B cell (primary cell): ENCODE measurements around the gene MTX2. TPM values are rescaled to one million over a fixed set of nuclear protein-coding genes. Genes with fewer than 3 reads are reported as not detected.

Source experiments
- ATAC-seq: fragments of 200-7000 bp; cut with Tn5 transposase; one replicate; pipeline ENCODE4 v1.10.0; 2021; ENCODE audit warnings: low read depth, mild to moderate bottlenecking, moderate number of reproducible peaks, moderate library complexity
- CTCF ChIA-PET: fragments of 350-600 bp; sonication (Branson Sonifier 250); formaldehyde crosslinking; loops from one replicate; lab custom pipeline; 2021; ENCODE audit warnings: antibody characterized with exemption, inconsistent platforms; lab: Charles Lee
- POLR2A ChIA-PET: fragments of 350-600 bp; sonication (Branson Sonifier 250); formaldehyde crosslinking; loops from one replicate; lab custom pipeline; 2021; ENCODE audit warnings: antibody characterized with exemption; lab: Charles Lee
- DNase-seq: peaks from one replicate; pipeline ENCODE4 v3.0.0; 2013
- H2AFZ ChIP-seq: 2 replicates; pipeline ENCODE4 v1.6.1; 2012; ENCODE audit warnings: mild to moderate bottlenecking, low read depth, low read length; ENCODE audit not compliant: insufficient read depth, poor library complexity, severe bottlenecking
- H3K27ac ChIP-seq, 2 donors: 1 replicate in 1 of 2; 2 replicates in 1 of 2; pipeline ENCODE4 v1.5.1; 2012 to 2013; ENCODE audit warnings: low read length in 2 of 2, mild to moderate bottlenecking in 2 of 2, moderate library complexity in 1 of 2
- H3K27me3 ChIP-seq, 4 experiments: fragments of 200-600 bp in 1 of 4; sonication (generic) in 1 of 4; replicated peaks in 1 of 4; 1 replicate in 2 of 4; 2 replicates in 2 of 4; pipeline versions ENCODE4 v1.6.1 to v1.7.0; 2013 to 2016; ENCODE audit warnings: low read length in 3 of 4, mild to moderate bottlenecking in 2 of 4, mixed read lengths in 1 of 4, moderate library complexity in 1 of 4; ENCODE audit not compliant: insufficient read depth in 4 of 4, control insufficient read depth in 3 of 4; ENCODE audit errors: control extremely low read depth in 1 of 4
- H3K36me3 ChIP-seq, 2 experiments: replicated peaks in 1 of 2; 1 replicate in 1 of 2; 2 replicates in 1 of 2; pipeline versions ENCODE4 v1.6.1 to v1.7.1; 2013; ENCODE audit warnings: low read length in 1 of 2; ENCODE audit not compliant: insufficient read depth in 2 of 2, control insufficient read depth in 1 of 2; ENCODE audit errors: control extremely low read depth in 1 of 2, extremely low read depth in 1 of 2
- H3K4me1 ChIP-seq, 2 donors: fragments of 200-600 bp in 1 of 2; sonication (generic) in 1 of 2; 1 replicate in 1 of 2; 2 replicates in 1 of 2; pipeline versions ENCODE4 v1.5.1 to v1.6.1; 2013 to 2017; ENCODE audit warnings: low read length in 2 of 2; ENCODE audit not compliant: control insufficient read depth in 2 of 2, insufficient read depth in 2 of 2
- H3K4me2 ChIP-seq: replicated peaks from 2 replicates; pipeline ENCODE3; 2012; ENCODE audit warnings: mild to moderate bottlenecking, low read depth, low read length; ENCODE audit not compliant: poor library complexity, severe bottlenecking
- H3K4me3 ChIP-seq, 5 experiments: fragments of 200-600 bp in 1 of 5; sonication (generic) in 1 of 5; 1 replicate in 3 of 5; 2 replicates in 2 of 5; pipeline versions ENCODE4 v1.5.1 to v1.7.0; 2011 to 2016; ENCODE audit warnings: low read length in 4 of 5, mild to moderate bottlenecking in 4 of 5, low read depth in 2 of 5, control low read depth in 1 of 5, moderate library complexity in 1 of 5; ENCODE audit not compliant: insufficient read depth in 1 of 5; ENCODE audit errors: control extremely low read depth in 1 of 5, extremely low read depth in 1 of 5
- H3K79me2 ChIP-seq: fragments of 200-600 bp; sonication (generic); one replicate; pipeline ENCODE4 v1.6.0; 2016; ENCODE audit warnings: low read length; ENCODE audit not compliant: control insufficient read depth, insufficient read depth
- H3K9ac ChIP-seq: fragments of 200-600 bp; sonication (generic); 2 replicates; pipeline ENCODE4 v1.6.1; 2017; ENCODE audit warnings: mild to moderate bottlenecking, low read length, moderate library complexity
- H3K9me3 ChIP-seq, 3 donors: one replicate each; pipeline versions ENCODE4 v1.6.1 to v1.7.1; 2013; ENCODE audit warnings: low read length in 2 of 3; ENCODE audit not compliant: control insufficient read depth in 2 of 3, insufficient read depth in 1 of 3; ENCODE audit errors: control extremely low read depth in 1 of 3
- H4K20me1 ChIP-seq: 2 replicates; pipeline ENCODE4 v1.6.0; 2012; ENCODE audit warnings: mild to moderate bottlenecking, low read length; ENCODE audit not compliant: insufficient read depth, control insufficient read depth, poor library complexity, severe bottlenecking
- H3K27ac Mint-ChIP-seq: one replicate; pipeline ENCODE4 v1.8.0; 2021; ENCODE audit warnings: mixed read lengths
- H3K27me3 Mint-ChIP-seq: one replicate; pipeline ENCODE4 v1.8.0; 2021; ENCODE audit warnings: mixed read lengths
- H3K4me1 Mint-ChIP-seq: one replicate; pipeline ENCODE4 v1.8.0; 2021; ENCODE audit warnings: mixed read lengths
- H3K4me3 Mint-ChIP-seq: one replicate; pipeline ENCODE4 v1.8.0; 2021; ENCODE audit warnings: mixed read lengths
- H3K9me3 Mint-ChIP-seq: one replicate; pipeline ENCODE4 v1.8.0; 2022; ENCODE audit warnings: mixed read lengths; ENCODE audit not compliant: insufficient read depth
- EZH2 ChIP-seq: IDR thresholded peaks from 2 replicates; pipeline ENCODE4 v1.6.1; 2012; ENCODE audit warnings: borderline replicate concordance, low read depth, mild to moderate bottlenecking, moderate library complexity, low read length; ENCODE audit not compliant: insufficient read depth, poor library complexity, severe bottlenecking
- WGBS: methylation state at CpG from one replicate; pipeline ENCODE4 v1.1.5; 2013; ENCODE audit warnings: missing lambda C conversion rate; ENCODE audit not compliant: insufficient coverage; 5-methylcytosine and 5-hydroxymethylcytosine counted together
- intact Hi-C: fragments of 100-400 bp; cut with micrococcal nuclease; formaldehyde crosslinking; loops from one replicate; pipeline ENCODE4 v1.10.0; 2022
- polyA plus RNA-seq: library from polyadenylated mRNA; depleted of rRNA; stranded (reverse); fragments of >200 nt; gene quantifications from 2 replicates; pipeline ENCODE4 v1.2.3, GENCODE V29; 2012
- total RNA-seq, 2 donors: library from RNA; stranded (reverse); fragments of 120-200 nt in 1 of 2; gene quantifications; 1 replicate in 1 of 2; 2 replicates in 1 of 2; pipeline versions ENCODE4 v1.2.3 to v1.2.4, GENCODE V29; 2013 to 2022
- TF ChIP-seq, protein P1 (sequence below): fragments of 200-600 bp; IDR thresholded peaks from one replicate; pipeline ENCODE4 v1.8.0; 2022; ENCODE audit warnings: antibody characterized with exemption, mild to moderate bottlenecking

Gene MTX2
- total and polyA plus RNA-seq, 2 donors (not counting 1 experiment from before 2014, with no cell fraction given), result 11.2 to 11.5 TPM

DNA sequence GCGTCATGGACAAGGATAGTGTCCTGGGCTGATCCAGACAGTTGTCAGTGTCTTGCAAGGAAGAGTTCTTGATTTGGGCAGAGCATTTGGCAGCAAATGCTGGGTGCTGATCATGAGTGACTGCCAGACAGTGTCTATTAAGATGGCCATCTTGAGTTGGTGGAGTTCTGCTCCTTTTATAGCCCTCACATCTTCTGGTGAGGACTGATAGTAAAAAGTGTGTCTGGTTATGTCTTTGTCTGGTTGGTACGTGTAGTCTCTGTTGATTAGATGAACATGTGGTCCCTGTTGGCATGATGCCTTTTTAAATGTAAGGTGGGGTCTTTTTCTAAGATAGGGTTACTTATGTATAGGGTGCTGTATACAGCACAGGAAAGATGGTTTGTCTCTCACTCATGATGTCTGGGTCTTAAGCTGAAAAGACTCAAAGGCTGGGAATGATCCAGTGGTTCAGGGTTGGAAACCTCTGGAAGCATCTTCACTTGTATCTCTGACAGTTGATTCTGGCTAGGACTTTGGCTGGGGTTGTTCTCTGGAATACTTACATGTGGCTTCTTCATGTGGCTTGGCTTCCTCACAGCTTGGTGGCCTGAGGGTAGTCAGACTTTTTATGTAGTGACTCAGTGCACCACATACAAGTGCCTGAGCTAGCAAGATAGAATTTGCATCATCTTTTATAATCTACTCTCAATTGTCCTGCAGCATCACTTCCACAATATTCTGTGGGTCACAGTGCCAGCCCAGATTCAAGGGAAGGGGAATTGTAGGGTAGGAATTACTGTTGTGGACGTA lies 11.8 kb downstream of the MTX2 start:
- ChIA-PET POLR2A (no interaction called here), CTCF (no interaction called here)
- no peak overlapping the region for H3K27ac ChIP-seq
- H3K27me3 ChIP-seq, result no peaks in the 10 kb centered on the region
- peaks cover 24% of the 10 kb centered on the region for H3K4me1 Mint-ChIP-seq
- DNase-seq, result no peak
- no peaks in the 10 kb centered on the region for H3K9me3 ChIP-seq
- ATAC-seq, result no peak
- H3K36me3 ChIP-seq, result no peaks in the 10 kb centered on the region
- no peak overlapping the region for H2AFZ ChIP-seq
- 94% methylated on average over 2 of the region's 3 CpGs for WGBS
- peaks cover 43% of the 10 kb centered on the region for H3K79me2 ChIP-seq
- no peak overlapping the region for H3K4me2 ChIP-seq
- TF ChIP-seq, protein P1, sequence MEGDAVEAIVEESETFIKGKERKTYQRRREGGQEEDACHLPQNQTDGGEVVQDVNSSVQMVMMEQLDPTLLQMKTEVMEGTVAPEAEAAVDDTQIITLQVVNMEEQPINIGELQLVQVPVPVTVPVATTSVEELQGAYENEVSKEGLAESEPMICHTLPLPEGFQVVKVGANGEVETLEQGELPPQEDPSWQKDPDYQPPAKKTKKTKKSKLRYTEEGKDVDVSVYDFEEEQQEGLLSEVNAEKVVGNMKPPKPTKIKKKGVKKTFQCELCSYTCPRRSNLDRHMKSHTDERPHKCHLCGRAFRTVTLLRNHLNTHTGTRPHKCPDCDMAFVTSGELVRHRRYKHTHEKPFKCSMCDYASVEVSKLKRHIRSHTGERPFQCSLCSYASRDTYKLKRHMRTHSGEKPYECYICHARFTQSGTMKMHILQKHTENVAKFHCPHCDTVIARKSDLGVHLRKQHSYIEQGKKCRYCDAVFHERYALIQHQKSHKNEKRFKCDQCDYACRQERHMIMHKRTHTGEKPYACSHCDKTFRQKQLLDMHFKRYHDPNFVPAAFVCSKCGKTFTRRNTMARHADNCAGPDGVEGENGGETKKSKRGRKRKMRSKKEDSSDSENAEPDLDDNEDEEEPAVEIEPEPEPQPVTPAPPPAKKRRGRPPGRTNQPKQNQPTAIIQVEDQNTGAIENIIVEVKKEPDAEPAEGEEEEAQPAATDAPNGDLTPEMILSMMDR, result no peak
- no peak for TF ChIP-seq EZH2
- no peak overlapping the region for H3K9ac ChIP-seq
- peaks cover 0 to 6% of the 10 kb centered on the region in 2 donors for H3K4me1 ChIP-seq
- H3K27ac Mint-ChIP-seq, result no peak overlapping the region
- H3K27me3 Mint-ChIP-seq, result no peaks in the 10 kb centered on the region
- no peak overlapping the region for H3K4me3 ChIP-seq
- no peaks in the 10 kb centered on the region for H3K9me3 Mint-ChIP-seq
- intact Hi-C loops, result no loop called here
- no peak overlapping the region for H3K4me3 Mint-ChIP-seq
- H4K20me1 ChIP-seq, result no peaks in the 10 kb centered on the region

DNA sequence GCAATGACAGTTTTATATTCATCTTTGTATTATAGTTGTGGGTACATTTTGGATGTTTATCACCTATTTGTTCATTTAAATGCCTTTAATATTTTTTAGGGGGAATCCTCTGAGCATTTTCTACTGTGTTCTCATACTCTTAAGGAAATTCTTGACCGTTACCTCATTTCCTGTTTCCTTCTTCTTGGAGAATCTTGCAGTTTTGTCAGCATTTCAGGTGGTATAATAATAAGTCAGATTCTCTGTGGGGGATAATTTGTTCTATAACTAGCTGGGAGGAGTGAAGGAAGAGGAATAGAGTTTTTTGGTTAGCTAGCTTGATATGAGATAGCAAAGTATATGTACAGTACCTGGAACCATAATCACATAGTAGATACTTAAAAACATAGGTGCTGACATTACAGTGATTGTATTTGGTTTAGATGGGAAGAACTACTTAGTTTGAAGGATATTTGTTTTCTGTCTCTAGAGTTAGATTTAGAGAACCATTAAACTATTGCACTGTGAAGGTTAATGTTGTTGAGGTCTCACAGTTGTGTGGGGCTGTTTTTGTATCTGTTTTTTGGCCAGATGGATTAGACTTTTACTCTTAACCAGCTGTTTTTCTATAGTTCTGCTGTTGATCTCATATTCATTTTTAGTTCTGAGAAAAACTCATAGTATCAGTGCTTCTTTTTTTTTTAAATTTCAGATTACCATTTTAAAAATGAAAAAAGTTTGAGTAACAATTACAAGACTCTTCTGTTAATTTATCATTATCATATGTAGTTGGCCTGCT lies 14.2 kb downstream of the MTX2 start:
- Mint-ChIP-seq H3K9me3 (no peaks in the 10 kb centered on the region), H3K4me1 (peaks cover 29% of the 10 kb centered on the region), H3K4me3 (no peak overlapping the region), H3K27me3 (no peaks in the 10 kb centered on the region), H3K27ac (no peak overlapping the region)
- no peak overlapping the region for H3K4me2 ChIP-seq
- intact Hi-C loops, result no loop called here
- DNase-seq (no peak), ATAC-seq (no peak)
- H3K9me3 ChIP-seq, result no peaks in the 10 kb centered on the region
- H3K4me3 ChIP-seq, result no peak overlapping the region
- H4K20me1 ChIP-seq, result no peaks in the 10 kb centered on the region
- peaks cover 0 to 6% of the 10 kb centered on the region in 2 donors for H3K4me1 ChIP-seq
- no peaks in the 10 kb centered on the region for H3K36me3 ChIP-seq
- H3K27me3 ChIP-seq, result no peaks in the 10 kb centered on the region
- H2AFZ ChIP-seq, result no peak overlapping the region
- H3K9ac ChIP-seq, result no peak overlapping the region
- peaks cover 53% of the 10 kb centered on the region for H3K79me2 ChIP-seq
- ChIA-PET CTCF (interaction anchor here (0.7 kb wide), 1 partner anchor 10 kb away, joined by 4 read pairs; no protein-coding TSS in a partner anchor), POLR2A (no interaction called here)
- H3K27ac ChIP-seq, result no peak overlapping the region
- no CpG with 5 or more reads among the region's 1 CpG for WGBS
- TF ChIP-seq EZH2, result no peak
- TF ChIP-seq, protein P1, result no peak
